ENCODE results near the gene ATP13A2. TPM values are rescaled to one million over a fixed set of nuclear protein-coding genes. Genes with fewer than 3 reads are reported as not detected.
"Not testable (repeated sequence)": the region's sequence is repeated elsewhere in the genome, so short reads cannot be mapped to it uniquely, and the experiment has no call there.

Gene ATP13A2
- polyA plus RNA-seq, 3 donors = 17.6 to 37.8 (median 19.5) TPM

DNA sequence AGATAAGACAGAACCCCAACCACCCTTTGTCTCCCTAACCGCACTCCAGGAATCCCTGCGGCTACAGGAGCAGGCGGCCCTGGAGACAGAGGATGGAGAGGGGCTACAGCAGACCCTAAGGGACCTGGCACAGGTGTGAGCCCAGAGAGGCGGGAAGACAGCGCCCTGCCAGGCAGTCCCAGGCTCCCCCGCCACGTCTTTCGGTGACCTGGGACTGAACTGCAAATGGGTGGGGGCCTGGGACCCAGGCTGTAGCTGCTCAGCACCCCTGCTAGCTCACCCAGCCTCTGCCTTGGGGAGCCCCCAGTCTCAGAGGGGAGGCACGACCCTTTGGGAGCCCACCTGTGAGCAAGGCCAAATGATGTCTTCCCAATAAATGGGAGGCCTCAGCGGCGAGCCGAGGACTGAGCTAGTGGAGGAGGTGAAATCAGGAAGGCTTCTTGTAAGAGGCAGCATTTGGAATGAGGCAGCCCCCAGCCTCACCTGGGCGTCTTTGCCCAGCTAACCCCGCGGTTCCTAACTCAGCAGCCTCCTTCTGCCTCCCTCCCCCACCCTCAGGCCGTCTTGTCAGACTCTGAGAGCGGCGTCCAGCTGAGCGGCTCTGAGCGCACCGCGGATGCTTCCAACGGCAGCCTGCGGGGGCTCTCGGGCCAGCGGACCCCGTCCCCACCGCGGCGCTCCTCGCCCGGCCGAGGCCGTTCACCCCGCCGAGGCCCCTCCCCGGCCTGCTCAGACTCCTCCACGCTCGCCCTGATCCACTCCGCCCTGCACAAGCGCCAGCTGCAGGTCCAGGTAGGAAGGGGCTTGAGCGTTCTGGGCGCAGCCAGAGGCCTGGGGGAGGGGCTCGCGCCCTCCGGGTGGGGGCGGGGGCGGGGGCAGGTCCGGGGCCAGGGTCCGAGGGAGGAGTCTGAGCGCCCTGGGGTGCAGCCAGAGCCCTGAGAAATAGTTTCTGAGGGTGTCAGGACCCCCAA is 73.1 kb downstream of the ATP13A2 start:
- H3K9ac ChIP-seq (ENCODE audit: insufficient read depth, low read length, poor library complexity, severe bottlenecking) = no peak overlapping the region
- peaks cover 4 to 13% of the 10 kb centered on the region in 2 donors for H3K36me3 Mint-ChIP-seq
- 95% methylated on average over 41 of the region's 51 CpGs for WGBS (ENCODE audit: insufficient coverage)
- no peaks in the 10 kb centered on the region for H3K4me1 Mint-ChIP-seq
- H3K36me3 ChIP-seq (replicated peaks in 1 of 2; ENCODE audit: control insufficient read depth in 1 of 2, insufficient read depth in 2 of 2, low read length in 2 of 2) = peaks cover 0 to 5% of the 10 kb centered on the region in 2 donors
- no peak overlapping the region for H3K27ac Mint-ChIP-seq
- H4K20me1 ChIP-seq (ENCODE audit: insufficient read depth, low read length) = no peaks in the 10 kb centered on the region
- H3K4me3 Mint-ChIP-seq = no peak overlapping the region
- peaks cover 0 to 1% (median 0%) of the 10 kb centered on the region in 7 donors for H3K9me3 Mint-ChIP-seq
- H3K4me2 ChIP-seq (replicated peaks; ENCODE audit: extremely low read depth, low read length, poor library complexity, severe bottlenecking) = no peak overlapping the region
- no peak overlapping the region for H3K27ac ChIP-seq (ENCODE audit: low read depth in 1 of 2, low read length in 2 of 2)
- H3K4me1 ChIP-seq (ENCODE audit: control insufficient read depth in 1 of 2, insufficient read depth in 2 of 2, low read length in 2 of 2) = no peaks in the 10 kb centered on the region
- no peaks in the 10 kb centered on the region for H3K79me2 ChIP-seq (ENCODE audit: insufficient read depth, low read length)
- DNase-seq = no peak
- H3K9me3 ChIP-seq (replicated peaks in 1 of 2; ENCODE audit: control insufficient read depth in 1 of 2, insufficient read depth in 1 of 2, low read length in 2 of 2) = no peaks in the 10 kb centered on the region
- intact Hi-C loops (cut with micrococcal nuclease) = no loop called here
- peaks cover 0 to 5% (median 4%) of the 10 kb centered on the region in 3 donors for H3K27me3 Mint-ChIP-seq (ENCODE audit: low read depth in 3 of 3)
- H2AFZ ChIP-seq (ENCODE audit: insufficient read depth, low read depth, low read length, poor library complexity, severe bottlenecking) = no peak overlapping the region
- no peaks in the 10 kb centered on the region for H3K27me3 ChIP-seq (ENCODE audit: control insufficient read depth in 2 of 2, insufficient read depth in 2 of 2, low read length in 2 of 2)
- no peak overlapping the region for H3K4me3 ChIP-seq (replicated peaks in 1 of 3; ENCODE audit: low read depth in 2 of 3, low read length in 3 of 3)
- TF ChIP-seq, protein P1, sequence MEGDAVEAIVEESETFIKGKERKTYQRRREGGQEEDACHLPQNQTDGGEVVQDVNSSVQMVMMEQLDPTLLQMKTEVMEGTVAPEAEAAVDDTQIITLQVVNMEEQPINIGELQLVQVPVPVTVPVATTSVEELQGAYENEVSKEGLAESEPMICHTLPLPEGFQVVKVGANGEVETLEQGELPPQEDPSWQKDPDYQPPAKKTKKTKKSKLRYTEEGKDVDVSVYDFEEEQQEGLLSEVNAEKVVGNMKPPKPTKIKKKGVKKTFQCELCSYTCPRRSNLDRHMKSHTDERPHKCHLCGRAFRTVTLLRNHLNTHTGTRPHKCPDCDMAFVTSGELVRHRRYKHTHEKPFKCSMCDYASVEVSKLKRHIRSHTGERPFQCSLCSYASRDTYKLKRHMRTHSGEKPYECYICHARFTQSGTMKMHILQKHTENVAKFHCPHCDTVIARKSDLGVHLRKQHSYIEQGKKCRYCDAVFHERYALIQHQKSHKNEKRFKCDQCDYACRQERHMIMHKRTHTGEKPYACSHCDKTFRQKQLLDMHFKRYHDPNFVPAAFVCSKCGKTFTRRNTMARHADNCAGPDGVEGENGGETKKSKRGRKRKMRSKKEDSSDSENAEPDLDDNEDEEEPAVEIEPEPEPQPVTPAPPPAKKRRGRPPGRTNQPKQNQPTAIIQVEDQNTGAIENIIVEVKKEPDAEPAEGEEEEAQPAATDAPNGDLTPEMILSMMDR (IDR thresholded peaks at IDR 0.05) = no peak

DNA sequence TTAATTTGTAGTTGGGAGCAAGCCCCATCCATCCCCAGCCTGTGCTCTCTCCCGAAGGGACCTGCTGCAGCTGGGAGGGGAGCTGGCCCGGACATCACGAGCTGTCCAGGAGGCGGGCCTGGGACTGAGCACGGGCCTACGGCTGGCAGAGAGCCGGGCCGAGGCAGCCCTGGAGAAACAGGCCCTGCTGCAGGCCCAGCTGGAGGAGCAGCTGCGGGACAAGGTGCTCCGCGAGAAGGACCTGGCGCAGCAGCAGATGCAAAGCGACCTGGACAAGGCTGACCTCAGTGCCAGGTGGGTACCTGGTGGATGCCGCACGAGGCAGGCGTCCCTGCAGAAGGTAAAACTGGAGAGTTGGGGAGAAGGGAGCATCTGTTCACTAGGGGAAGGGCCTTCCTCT is 75.1 kb downstream of the ATP13A2 start:
- H3K4me3 Mint-ChIP-seq; H4K20me1 ChIP-seq (ENCODE audit: insufficient read depth, low read length); H3K4me1 Mint-ChIP-seq; H3K9me3 Mint-ChIP-seq; H3K27me3 Mint-ChIP-seq (ENCODE audit: low read depth in 3 of 3); H3K79me2 ChIP-seq (ENCODE audit: insufficient read depth, low read length); H3K4me1 ChIP-seq (ENCODE audit: control insufficient read depth in 1 of 2, insufficient read depth in 2 of 2, low read length in 2 of 2); H3K36me3 ChIP-seq (replicated peaks in 1 of 2; ENCODE audit: control insufficient read depth in 1 of 2, insufficient read depth in 2 of 2, low read length in 2 of 2); H3K9me3 ChIP-seq (replicated peaks in 1 of 2; ENCODE audit: control insufficient read depth in 1 of 2, insufficient read depth in 1 of 2, low read length in 2 of 2); H3K27ac ChIP-seq (ENCODE audit: low read depth in 1 of 2, low read length in 2 of 2); H3K27ac Mint-ChIP-seq; intact Hi-C loops (cut with micrococcal nuclease); H3K4me2 ChIP-seq (replicated peaks; ENCODE audit: extremely low read depth, low read length, poor library complexity, severe bottlenecking); H3K9ac ChIP-seq (ENCODE audit: insufficient read depth, low read length, poor library complexity, severe bottlenecking); H2AFZ ChIP-seq (ENCODE audit: insufficient read depth, low read depth, low read length, poor library complexity, severe bottlenecking); H3K4me3 ChIP-seq (replicated peaks in 1 of 3; ENCODE audit: low read depth in 2 of 3, low read length in 3 of 3); H3K27me3 ChIP-seq (ENCODE audit: control insufficient read depth in 2 of 2, insufficient read depth in 2 of 2, low read length in 2 of 2); DNase-seq: not testable (repeated sequence)
- H3K36me3 Mint-ChIP-seq = peaks cover 9 to 15% of the 10 kb centered on the region in 2 donors
- 96% methylated on average over 15 of the region's 16 CpGs for WGBS (ENCODE audit: insufficient coverage)

Other genes with a start within 250 kb of the ATP13A2 start
- not detected for gene RNU1-2, start 115.9 kb downstream of the ATP13A2 start, polyA plus RNA-seq
- gene CROCC, start 90.0 kb downstream of the ATP13A2 start, polyA plus RNA-seq = 10 to 100 TPM in 1 of 3 donors, under 1 TPM in 2; 0.21 to 46.1 (median 0.69) TPM
- not detected for gene MFAP2, start 31.3 kb downstream of the ATP13A2 start, polyA plus RNA-seq
- gene SDHB, start 42.1 kb upstream of the ATP13A2 start, polyA plus RNA-seq = 100 to 1,000 TPM; 116 to 275 (median 241) TPM
- gene PADI2, start 107.5 kb upstream of the ATP13A2 start, polyA plus RNA-seq = 10 to 100 TPM; 18.6 to 61.7 (median 32.6) TPM
- not detected for gene PADI1, start 193.2 kb upstream of the ATP13A2 start, polyA plus RNA-seq
- gene PADI3, start 237.2 kb upstream of the ATP13A2 start, polyA plus RNA-seq = under 1 TPM in 1 of 3 donors, not detected in 2; 0.01 TPM